HG02943 (cell line): ENCODE results near the gene DCD.
"Not testable (repeated sequence)": the region's sequence is repeated elsewhere in the genome, so short reads cannot be mapped to it uniquely, and the experiment has no call there.

Experiments used
- ATAC-seq: cut with Tn5 transposase; IDR thresholded peaks from one replicate; pipeline ENCODE4 v1.9.1; 2021; ENCODE audit warnings: mild to moderate bottlenecking, low read depth, moderate library complexity; ENCODE audit not compliant: unreplicated experiment

Gene DCD, protein sequence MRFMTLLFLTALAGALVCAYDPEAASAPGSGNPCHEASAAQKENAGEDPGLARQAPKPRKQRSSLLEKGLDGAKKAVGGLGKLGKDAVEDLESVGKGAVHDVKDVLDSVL

DNA sequence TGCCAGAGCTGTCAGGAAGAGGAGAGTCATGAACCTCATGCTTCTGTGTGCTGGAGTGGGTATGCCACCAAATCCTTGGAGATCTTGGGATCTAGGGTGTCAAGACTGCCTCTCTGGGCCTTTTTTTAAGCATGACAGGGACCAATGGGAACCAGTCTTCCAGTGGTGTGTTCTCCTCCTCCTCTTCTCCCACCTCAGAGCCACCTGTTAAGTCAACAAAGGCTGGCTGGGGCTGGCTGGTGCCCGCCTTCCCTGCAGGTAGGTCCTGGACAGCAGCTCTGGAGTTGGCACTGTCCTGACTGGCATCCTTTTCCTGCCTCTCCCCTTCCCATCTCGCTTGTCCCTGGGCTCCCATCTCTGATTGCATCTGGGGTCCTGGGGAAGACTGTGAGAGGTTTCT, at the start of gene DCD:
Gene DCD (minus strand): TSS at position 101 of the 400 bp plus-strand sequence. CDS start 62 bp downstream, at position 39.
- ATAC-seq: no peak

DNA sequence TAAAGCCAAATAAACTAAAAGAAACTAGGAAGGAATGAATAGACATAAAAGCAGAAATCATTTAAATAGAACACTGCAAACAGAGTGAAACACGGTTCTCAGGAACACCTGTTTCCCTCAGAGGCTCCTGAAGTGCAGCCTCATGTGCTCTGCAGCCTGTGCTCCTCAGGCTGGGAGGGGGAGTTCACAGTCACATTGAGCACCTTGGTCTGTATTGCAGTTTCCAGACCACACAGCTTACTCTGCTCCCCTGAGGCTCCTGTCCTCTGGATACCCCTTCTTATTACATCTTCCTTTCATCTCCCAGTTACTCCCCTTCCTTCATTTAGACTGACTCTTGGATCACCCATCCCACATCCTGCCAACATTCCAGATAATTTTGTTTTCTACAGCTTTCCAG, 49.7 kb upstream of the DCD start:
- ATAC-seq: no peak

DNA sequence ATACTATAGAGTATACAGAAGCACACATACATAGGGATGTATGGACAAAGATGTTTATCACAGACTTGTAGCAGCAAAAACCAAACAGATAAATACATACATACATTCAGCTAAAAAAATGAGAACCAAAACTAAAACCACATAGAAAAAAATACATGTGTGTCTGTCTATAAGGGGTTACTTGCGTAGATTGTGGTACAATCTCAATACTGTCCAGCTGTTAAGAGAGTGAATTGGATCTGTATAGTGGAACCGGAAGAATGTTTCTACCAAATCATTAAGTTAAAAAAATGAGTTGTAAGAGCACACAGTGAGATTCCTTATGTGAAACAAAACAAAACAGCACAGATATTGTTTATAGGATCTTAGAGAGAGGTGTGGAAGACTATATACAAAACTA, 44.2 kb upstream of the DCD start:
- no peak for ATAC-seq

DNA sequence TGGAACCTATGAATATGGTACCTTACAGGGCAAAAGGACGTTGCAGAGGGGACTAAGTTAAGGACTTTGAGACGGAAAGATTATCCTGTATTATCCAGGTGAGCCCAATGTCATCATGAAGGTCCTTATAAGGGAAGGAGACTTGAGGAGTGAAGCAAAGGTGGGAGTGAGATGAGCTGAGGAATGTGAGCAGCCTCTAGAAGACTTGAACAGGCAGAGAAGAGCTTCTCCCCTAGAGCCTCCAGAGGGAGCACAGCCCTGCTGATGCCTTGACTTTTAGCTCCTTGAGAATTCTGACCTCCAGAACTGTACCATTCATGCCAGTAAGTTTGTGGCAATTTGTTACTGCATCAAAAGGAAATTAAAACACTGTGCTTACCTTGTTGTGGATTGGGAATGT, 41.8 kb upstream of the DCD start:
- ATAC-seq: no peak

DNA sequence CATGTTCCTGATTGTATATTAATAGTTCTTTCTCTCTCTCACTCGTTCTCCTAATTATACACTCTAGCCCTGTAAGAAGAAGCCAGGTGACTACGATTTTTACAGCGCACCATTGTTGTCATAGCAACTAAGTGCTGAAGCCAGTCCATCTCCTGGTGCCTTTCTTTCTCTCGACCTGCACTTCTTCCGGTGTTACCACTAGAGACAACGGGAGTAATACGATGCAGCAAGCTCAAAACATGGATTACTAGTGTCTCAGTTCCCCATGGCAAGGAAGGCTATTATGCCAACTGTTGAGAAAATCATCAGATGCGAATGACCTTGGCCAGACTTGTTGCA, 40.8 kb upstream of the DCD start:
- ATAC-seq: no peak

DNA sequence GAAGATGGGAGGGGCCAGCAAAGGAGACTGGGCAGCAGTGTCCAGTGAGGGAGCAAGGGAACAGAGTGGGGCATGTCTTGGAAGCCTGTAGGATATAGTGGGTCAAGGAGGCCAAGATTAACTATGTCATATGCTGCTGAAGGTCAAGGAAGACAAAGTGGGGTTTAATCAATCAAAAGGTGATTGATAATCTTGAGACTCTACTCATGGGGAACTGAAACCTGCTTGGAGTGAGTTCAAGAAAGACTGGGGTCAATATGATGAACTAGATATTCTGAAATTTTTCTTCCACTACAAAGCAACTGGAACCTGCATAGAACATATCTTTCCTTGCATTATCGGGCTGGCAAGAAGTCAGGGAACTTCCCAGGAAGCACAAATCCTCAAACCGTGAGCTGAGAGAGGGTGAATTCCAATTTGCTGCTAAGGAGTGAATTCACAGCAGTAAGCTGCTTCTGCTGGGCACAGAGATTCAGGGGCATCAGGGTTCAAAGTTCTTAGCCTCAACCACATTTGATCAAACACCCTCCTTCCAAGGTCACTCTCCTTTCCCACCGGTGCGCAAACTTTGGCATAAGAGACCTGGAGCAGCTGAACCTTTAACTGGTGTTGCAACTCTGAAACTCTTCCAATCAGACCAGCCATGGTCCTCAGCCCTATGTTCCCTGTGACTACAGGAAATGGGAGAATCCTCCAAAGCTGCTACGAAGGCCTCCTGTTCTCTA, 40.3 kb upstream of the DCD start:
- no peak for ATAC-seq

DNA sequence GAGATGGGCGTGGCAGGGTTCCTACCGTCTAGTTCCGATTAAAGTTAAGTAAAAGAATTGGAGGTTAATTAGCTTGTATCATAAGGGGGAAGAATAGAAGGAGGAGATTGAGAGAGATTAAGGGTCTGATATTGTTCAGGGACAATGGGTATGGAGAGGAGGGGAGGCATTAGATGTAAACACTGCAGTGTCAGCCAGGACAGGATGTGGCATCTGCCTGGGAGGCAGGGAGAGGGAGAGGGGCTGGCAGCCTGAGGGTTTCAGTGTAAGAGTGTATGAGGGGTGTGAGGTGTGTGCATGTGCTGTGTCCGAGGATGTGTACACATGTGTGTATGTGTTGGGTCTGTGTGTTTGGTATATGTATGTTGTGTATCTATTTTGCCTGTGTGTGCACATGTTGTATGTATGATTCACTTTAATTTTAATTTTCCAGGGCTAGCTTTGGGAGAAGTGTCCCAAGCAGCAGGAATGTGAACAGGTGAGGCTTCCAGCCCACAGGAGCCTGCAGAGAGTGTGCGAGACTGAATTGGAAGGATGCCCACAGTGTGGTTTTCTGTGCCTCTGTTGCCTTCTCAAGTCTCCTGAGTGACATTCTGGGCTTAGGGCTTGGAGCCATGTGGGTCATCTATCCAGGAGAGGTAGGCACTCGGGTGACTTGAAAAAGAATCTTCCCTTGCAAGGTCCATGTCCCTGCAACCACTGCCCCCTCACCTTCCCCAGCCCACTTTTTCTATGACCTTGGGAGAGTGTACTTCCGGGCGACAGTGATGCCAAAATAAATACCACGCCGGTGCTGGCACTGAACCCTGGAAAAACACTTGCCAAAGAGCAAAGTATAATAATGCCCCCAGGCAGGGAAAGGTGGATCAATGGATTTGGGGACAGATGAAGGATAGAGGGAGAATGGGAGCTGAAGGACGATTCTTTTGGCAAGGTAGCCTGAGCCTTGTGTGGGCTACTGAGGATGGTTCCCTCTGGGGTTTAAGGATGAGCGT, 36.8 kb upstream of the DCD start:
- ATAC-seq: no peak

DNA sequence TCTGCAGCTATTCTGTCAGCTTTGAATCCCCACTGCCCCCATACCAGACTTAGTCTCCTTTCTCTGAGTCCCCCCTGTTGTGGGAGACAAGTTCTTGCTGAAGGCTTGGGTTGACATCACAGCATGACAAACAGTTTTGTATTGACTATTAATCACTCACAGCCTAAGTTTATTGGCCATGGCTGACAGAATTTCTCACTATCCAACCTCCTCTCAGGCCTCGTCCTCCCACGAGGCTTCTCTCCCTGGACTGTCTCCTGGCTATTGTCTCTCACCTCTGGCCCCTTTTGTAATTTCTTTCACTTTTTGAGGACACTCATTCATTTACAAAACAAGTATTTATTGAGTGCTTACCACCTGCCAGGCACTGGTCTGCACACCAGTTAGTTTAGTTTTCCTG, 35.2 kb upstream of the DCD start:
- ATAC-seq: no peak

DNA sequence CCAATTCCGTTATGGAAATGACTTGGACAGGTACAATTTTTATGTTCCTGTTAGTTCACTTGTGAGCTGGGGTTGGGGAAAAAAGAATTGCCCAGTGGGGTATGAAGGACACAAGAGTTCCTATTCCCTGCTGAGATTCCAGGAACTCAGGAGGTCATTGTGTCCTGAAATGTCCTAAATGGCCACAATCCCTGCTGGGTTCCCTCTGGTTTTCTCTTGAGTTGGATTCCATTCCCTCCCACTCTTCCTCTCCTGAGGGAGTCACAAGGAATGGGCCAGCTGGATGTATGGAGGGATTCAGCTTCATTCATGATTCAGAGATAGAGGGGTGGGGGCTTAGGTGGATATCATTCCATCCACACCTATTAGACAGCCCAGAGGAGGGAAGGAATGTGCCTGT, 34.5 kb upstream of the DCD start:
- ATAC-seq: no peak

DNA sequence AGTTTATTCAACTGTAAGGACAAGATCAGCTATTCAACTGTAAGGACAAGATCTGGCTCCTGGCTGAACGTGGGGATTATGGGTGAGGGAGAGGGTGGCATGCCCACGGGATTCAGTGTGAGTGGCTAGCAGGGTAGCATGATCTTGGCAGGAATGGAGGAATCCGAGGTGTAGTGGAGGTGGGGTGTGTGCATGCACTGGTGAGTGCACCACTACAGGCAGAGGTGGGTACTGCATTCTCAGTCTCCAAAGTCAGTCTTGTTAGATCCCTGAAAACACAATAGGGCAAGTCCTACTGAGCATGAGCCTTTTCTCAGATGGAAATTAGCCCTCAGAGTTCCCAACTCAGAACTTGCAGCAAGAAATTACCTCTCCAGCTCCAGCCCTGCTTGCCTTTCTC, 32.2 kb upstream of the DCD start:
- no peak for ATAC-seq

DNA sequence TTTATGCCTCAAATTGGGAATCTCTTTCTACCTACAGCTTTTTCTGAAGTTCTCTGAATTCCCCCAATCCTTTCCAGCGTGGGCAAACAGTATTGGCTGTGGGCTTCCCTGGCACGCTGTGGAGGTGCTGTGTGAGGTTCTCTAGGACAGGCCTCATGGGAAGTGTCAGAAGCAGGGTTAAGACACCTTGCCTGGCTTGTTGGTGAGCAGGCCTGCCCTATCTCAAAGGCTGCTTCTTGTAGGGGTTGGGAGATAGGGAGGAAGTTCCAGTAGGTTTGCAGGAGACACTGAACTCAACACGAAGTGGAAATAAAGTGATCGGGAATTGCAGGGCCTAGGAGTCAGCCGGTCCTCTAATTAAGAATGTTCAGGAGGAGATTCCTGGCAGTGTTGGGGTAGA, 30.0 kb upstream of the DCD start:
- ATAC-seq: no peak

DNA sequence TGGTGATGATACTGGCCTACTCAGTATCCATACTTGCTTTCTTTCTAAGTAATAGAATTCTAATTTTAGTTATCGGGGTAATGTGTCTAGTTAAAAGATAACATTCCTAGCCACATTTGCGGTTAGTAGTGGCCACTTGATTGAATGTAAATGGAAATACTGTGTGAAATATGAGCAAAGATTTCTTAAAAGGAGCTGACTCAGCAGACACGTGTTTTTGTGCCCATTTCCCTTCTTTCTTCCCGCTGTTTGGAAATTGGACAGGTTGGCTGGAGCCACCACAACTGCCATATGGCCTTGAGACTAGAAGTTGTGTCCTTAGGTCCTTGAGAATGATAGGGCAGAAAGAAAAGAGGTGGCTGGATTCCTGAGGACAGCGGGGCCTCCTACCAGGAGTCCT, 19.8 kb upstream of the DCD start:
- no peak for ATAC-seq

DNA sequence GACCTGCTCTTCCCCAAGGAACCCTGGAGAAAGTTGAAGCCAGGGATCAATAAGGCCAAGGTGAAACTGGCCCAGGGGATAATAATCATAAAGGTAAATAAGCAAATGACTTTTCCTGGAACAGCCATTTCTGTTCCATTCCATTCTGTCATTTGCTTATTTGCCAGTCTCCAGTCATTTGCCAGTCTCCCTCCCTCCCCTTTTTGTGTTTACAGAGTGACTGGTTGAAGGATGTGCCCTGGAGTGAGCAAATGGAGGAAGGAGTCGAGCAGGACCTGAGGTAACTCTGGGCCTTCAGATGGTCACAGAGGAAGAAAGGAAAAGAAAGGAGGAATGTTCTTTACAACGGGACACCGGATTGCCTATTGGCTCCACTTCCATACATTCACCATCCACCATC, 17.8 kb upstream of the DCD start:
- no peak for ATAC-seq

DNA sequence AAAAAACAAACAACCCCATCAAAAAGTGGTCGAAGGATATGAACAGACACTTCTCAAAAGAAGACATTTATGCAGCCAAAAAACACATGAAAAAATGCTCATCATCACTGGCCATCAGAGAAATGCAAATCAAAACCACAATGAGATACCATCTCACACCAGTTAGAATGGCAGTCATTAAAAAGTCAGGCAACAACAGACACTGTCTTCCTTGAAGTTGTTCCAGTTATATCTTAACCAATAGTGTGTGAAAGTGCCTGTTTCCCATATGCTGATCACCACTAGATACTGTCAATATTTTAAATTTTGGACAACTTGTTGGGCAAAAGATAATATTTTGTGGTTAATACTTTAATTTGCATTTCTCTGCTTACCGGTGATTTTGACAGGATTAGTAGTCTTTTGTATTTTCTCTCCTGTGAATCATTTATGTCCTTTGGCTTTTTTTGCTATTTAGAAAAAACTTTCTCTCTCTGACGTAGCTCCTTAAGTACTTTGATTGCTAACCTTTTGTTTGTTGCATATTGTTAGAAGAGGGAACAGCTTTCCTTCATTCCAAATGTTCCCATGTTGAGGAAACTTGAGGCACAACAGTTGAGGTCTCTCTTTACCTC, 17.0 kb upstream of the DCD start:
- not testable (repeated sequence) for ATAC-seq

DNA sequence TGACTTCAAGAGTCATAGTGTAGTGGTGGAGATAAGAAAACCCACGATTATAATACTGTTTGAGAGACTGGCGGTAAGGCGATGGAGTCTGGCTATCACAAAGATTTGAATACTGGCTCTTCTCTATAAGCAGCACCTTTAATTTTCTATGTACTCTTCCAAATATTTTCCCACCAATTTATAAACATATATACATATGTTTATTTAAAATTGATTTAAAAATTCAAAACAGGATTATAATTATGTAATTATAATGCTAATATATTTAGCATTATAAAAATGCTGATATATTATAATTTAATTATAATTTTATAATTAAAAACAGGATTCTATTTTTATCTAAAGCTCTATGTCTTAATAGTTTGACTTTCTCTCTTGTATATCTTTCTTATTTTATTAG, 15.4 kb upstream of the DCD start:
- ATAC-seq: no peak

DNA sequence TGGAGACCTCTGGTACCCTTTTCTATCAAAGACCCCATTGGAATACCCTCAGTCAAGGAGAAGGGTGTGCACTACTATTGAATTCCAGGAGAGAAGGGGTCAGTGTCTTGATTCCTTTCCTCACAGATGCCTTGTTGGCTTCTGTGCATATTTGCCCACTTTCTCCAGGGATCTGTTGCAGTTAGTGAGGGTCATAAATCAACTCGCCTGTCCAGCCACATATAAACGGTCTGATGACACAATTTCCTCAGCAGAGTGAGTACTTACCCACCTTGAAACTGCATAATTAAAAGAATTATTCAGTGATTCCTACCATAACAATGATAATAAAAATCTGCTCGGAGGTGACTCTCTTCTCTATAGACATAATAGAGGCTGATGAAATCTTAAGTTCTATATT, 13.9 kb upstream of the DCD start:
- no peak for ATAC-seq

DNA sequence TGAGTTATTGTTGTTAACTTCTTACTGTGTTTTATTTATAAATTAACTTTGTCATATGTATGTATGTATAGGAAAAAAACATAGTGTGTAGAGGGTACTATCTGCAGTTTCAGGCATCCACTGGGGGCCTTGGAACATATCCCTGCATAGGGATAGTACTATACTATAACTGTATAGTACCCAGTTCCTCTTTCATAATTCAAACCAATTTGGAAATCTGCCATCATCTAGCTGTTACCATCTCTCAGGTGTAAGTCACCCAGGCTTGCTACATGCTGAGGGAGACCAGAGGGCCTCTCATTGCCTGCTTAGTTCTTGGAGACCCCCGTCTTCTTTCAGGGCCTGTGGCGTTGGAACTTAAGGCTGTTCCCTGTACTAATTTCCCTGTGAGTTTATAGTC, 12.9 kb upstream of the DCD start:
- ATAC-seq: no peak

DNA sequence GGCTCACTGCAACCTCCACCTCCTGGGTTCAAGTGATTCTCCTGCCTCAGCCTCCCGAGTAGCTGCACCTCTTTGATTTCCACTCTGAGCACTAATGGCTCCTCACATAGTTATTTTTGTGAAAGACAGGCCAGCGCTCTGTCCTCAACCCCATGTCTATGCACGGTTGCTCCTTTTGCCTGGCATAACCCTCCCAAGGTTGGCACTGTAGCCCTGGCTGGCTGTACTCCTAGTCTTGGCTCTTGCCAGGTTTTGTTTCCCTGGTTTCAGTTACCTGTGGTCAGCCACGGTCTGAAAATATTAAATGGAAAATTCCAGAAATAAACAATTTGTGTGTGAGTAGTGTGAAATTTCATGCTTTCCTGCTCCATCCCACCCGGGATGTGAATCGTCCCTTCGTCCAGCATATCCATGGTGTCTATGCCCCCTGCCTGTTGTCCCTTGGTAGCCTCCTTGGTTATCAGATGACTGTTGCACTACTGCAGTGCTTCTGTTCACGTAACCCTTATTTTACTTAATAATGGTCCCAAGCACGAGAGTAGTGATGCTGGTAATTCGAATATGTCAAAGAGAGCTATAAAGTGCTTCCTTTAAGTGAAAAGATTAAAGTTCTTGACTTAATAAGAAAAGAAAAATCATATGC, 12.3 kb upstream of the DCD start:
- ATAC-seq: no peak

DNA sequence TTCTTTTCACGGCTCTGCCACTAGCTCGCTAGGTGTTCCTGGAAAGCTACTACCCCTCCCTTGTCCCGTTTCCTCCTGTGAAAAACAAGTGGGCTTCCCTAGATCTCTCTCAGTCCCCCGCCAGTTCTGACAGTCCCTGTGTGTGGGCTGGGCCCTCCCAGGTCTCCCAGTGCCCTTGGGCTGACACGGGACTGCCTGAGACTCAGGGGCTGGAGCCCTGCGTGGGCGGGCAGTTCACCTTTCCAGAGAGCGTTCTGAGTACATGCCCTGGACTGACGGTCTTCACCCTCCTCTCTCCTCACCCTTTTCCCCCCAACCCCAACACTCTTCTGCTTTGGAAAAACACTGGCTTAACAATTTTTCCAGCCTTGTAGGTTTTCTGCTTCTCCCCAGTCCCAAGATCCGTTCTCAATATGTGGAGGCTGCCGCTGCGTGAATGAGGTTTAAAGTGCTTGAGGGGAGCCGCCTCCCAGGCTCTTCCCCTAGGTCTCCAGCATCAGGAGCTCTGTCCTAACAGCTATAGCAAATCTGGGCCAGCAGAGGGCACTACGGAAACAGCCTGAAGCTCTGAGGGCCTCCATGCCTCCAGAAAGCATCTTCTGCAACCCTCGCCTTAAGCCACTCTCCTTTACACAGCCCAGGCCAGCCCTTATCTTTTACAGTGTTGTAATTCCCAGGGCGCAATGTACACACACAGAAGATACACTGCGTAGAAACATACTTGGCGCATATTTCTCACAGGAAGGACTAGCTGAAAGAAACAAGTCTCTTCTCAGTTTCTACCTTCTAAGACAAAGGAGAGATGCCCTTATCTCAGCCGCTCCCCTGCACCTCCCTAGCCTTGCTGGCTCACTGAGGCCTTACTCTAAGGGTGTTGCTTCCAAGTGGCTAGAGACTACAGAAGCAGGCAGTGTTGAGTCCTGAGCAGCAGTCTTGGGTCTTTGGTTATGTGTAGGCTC, 10.4 kb upstream of the DCD start:
- no peak for ATAC-seq
